Panc1 (cell line): ENCODE measurements around the gene DSCAM.

Experiments
- CTCF ChIP-seq: fragments of 450-650 bp; IDR thresholded peaks from 2 replicates; pipeline ENCODE4 v1.5.1; 2017; ENCODE audit warnings: mild to moderate bottlenecking
- POLR2AphosphoS5 ChIP-seq: IDR thresholded peaks from 2 replicates; pipeline ENCODE4 v1.6.1; 2012; ENCODE audit warnings: mild to moderate bottlenecking, low read depth, low read length, moderate library complexity
- REST ChIP-seq, 2 experiments: IDR thresholded peaks; 2 replicates each; pipeline ENCODE4 v1.6.1; 2011 to 2012; ENCODE audit warnings: low read depth in 2 of 2, control low read depth in 1 of 2, low read length in 1 of 2, mild to moderate bottlenecking in 1 of 2, moderate library complexity in 1 of 2; ENCODE audit not compliant: insufficient read depth in 1 of 2
- SIN3A ChIP-seq: IDR thresholded peaks from 2 replicates; pipeline ENCODE4 v1.6.1; 2012; ENCODE audit warnings: low read depth, mild to moderate bottlenecking, low read length, moderate library complexity, borderline replicate concordance; ENCODE audit not compliant: insufficient read depth

GRCh38 chr21:40681164-40681859 is 165.6 kb downstream of the DSCAM start:
- TF ChIP-seq SIN3A (no peak), REST (IDR thresholded peaks at IDR 0.05; ENCODE audit: insufficient read depth in 1 of 2, low read depth in 2 of 2, low read length in 1 of 2) (no peak), POLR2AphosphoS5 (no peak), CTCF (no peak)
